Testis (tissue), 2 donors: Measurements from ENCODE around the gene TP53I11.

Experiments
- CTCF ChIP-seq, 3 experiments: fragments of 450-650 bp in 2 of 3; fragments of 200-600 bp in 1 of 3; sonication (generic) in 1 of 3; IDR thresholded peaks; one replicate each; pipeline ENCODE4 v1.5.1; 2016 to 2019; ENCODE audit warnings: antibody characterized with exemption in 3 of 3, mild to moderate bottlenecking in 2 of 3, moderate library complexity in 1 of 3
- POLR2A ChIP-seq: fragments of 450-650 bp; IDR thresholded peaks from one replicate; pipeline ENCODE4 v1.6.1; 2017; ENCODE audit warnings: antibody characterized with exemption, mild to moderate bottlenecking, moderate library complexity

GRCh38 chr11:44914105-44914504, 36.6 kb downstream of the TP53I11 start:
- no peak for TF ChIP-seq POLR2A
- TF ChIP-seq CTCF (IDR thresholded peaks at IDR 0.05): no peak
